Hepatic stellate cell (primary cell): ENCODE data around the gene NRBP1.

Experiments used
- DNase-seq: peaks from one replicate; pipeline ENCODE4 v3.0.0; 2011; ENCODE audit warnings: low spot score

Gene NRBP1

GRCh38 chr2:27428213-27428977, at the start of gene NRBP1:
TSS of gene NRBP1 (plus strand) at chr2:27428631. CDS start at chr2:27433274, 4,643 bp downstream.
- DNase-seq: peak; percentile 94

DNA sequence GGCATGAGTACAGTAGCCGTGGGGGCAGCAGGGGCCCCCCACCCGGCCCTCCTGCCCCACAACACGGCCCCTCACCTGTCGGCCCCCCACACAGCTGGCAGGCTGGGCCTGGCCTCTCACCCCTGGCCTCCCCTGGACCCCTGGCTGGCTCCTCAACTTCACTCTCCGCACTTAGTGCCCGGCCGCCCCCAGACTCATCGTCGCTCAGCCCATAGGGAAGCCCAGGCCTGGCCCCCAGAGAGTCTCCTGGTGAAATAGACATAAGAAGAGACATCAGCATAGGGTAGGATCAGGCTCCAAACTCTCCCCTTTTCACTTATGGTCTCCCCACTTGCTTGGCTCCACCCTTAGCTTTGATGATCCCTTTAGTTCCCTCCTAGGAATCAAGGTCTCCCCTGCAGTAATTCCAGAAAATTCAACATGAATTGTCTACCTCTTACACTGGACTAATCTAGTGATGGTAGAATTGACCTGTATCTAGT, 49.6 kb upstream of the NRBP1 start:
- no peak for DNase-seq

- DNase-seq: no peak
Measured at GRCh38 chr2:27379383-27379835, 49.0 kb upstream of the NRBP1 start.

DNA sequence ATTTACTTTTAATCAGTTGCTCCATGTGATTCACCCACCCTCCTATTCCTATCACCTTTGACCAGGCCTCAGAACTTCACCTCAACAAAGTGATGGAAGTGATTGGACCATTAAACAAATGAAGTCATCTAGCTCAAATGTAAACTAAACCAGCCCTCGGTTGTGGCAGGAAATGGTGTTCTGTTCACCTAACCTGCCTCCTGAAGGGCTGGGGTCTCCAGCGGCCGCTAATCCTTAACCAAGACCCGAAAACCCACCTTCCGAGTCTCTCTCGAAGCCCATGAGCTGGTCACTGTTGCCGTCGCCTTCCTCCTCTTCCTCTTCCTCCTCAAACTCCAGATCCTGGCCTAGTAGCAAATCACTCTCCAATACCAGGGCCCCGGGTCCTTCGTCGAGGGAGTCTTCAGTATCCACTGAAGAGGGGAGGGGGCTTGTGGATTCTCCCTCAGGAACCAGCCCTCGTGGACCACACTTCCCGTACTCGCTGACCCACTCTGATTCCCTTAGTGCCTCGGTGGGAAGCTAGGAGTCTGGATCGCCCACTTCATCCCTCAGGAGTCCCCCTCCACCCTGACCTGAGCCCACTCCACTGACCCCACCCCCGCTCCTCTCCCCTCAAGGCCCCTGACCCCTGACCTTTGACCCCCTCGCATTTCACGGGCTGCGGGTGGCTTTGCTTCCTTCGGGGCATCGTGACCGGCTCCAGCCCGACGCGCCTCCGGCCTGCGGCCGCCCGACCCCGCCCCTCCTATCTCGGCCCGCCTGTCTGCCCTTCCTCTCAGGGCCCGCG, 48.4 kb upstream of the NRBP1 start:
- DNase-seq: peak; percentile 29

DNA sequence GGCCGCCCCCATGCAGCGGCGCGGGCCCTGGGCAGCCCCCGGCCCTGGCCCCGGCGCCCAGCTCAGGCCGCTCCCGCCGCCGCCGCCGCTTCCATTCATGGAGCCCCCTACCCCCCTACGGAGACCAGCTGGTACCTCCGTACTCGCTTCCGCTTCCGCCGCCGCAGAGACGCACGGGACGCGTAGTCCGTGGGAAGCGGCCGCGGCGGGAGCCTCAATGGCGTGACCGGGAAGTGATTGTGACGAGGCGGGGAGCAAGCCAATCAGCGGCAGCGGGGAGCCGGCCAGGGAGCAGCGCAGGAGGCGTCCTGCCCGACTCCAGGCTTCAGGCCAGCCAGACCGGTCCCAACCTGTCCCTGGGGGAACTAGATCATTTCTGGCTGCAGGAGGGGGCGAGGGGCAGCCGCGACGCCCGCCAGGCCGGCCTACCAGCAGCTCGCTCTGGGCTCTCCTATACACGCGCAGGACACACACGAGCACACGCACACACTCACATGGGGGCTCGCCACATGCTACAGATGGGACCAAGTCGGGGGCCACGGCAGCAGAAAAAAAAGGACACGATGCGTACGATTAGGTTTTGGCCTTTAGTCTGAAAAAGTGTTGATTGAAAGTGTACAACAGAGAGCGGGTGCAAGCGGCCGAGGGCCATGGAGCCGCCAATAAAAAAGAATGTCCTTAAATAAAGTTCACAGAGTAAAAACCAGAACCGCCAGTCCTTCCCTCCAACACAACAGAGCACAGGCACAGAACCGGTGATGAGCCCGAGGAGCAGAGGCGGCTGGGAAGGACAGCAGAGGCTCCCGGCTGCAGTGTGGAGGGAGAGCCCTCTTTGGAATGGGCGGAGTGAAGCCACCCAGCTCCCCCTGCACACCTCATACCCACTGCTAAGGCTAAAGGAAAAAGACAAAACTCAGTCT, 47.5 kb upstream of the NRBP1 start, which contains the start of gene ZNF513:
Gene ZNF513 (minus strand): TSS at position 109 of the 920 bp plus-strand sequence. CDS start 208 bp downstream, outside the sequence.
- DNase-seq: peak; percentile 98

- no peak for DNase-seq
Measured at GRCh38 chr2:27381577-27382181, 46.8 kb upstream of the NRBP1 start.

- DNase-seq: no peak
Measured at GRCh38 chr2:27390822-27391679, 37.4 kb upstream of the NRBP1 start.

- no peak for DNase-seq
Measured at GRCh38 chr2:27393225-27393624, 35.2 kb upstream of the NRBP1 start.

DNA sequence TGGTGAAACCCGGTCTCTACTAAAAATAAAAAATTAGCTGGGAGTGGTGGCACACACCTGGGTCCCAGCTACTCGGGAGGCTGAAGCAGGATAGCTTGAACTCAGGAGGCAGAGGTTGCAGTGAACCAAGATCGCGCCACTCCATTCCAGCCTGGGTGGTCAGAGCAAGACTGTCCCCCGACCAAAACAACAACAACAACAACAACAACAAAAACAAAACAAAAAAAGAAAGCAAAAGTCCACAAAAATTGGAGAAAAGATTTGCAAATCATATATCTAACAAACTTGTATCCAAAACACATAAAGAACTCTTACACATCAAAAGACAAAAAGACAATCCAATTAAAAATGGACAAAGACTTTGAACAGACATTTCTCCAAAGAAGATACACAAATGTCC, 29.5 kb upstream of the NRBP1 start:
- DNase-seq: no peak

- DNase-seq: no peak
Measured at GRCh38 chr2:27400348-27401135, 27.9 kb upstream of the NRBP1 start.

- peak; percentile 39 for DNase-seq
Measured at GRCh38 chr2:27407798-27408491, 20.5 kb upstream of the NRBP1 start.

DNA sequence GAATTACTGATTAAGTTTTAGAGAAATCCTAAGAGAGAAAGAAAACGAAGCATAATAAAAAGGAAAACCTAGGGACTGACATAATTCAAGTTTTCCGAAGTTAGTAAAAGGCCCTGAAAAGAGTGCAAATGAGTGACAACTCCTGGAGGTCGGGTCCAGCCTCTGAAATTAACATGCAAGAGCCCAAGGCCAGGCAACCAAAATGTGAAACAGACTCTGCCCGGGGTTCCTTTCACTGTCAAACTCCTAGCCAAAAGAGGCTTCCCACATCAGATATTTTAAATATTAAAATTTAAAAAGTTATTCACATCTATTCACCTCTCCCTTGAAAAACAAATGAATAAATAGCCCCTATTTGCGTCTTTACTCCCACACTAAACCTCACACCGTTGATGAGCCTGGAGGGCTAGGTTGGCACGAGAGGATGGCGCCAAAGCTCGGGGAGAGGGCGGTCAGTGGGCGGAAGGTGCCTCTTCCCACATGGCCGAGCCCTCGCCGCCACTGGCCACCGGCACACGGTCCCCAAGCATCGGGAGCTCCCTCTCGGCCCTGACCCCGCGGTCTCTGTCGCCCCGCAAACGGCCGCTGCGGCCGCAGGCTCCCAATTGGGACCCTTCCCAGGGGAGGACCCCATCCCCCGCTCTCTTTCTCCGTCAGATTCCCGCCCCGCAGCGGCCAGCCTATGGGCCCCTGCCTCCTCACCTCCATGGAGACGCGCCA, 19.7 kb upstream of the NRBP1 start:
- peak; percentile 53 for DNase-seq

- peak; percentile 93 for DNase-seq
Measured at GRCh38 chr2:27409321-27410073, 18.9 kb upstream of the NRBP1 start, which contains the start of gene PPM1G. TSS of gene PPM1G (minus strand) at chr2:27409591. CDS start at chr2:27409422, 169 bp downstream.

DNA sequence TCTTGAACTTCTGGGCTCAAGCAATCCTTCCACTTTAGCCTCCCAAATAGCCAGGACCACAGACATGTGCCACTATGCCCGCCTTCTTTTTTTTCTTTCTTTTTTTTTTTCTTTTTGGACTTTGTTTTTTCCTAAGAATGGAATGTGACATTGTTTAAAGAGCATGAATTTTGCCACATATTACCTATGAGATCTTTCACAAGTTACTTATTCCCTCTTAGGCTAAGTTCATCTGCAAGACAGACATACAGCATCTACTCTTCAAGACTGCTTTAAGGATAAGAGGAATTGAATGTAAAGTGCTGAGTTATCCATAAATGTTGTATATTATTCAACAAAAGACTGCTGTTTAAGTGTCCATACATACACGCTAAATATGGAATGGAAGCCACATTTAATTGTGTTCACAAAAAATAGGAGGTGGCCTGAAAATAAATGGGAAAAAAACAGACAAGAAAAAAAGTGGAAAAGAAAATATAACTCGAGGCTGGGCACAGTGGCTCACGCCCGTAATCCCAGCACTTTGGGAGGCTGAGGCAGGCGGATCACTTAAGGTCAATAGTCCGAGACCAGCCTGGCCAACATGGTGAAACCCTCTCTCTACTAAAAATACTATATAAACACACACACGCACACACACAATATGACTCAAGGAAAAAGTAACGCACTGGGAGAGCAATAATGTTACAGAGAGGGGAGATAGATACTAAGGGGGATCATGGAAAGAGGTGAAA, 15.8 kb upstream of the NRBP1 start:
- no peak for DNase-seq

DNA sequence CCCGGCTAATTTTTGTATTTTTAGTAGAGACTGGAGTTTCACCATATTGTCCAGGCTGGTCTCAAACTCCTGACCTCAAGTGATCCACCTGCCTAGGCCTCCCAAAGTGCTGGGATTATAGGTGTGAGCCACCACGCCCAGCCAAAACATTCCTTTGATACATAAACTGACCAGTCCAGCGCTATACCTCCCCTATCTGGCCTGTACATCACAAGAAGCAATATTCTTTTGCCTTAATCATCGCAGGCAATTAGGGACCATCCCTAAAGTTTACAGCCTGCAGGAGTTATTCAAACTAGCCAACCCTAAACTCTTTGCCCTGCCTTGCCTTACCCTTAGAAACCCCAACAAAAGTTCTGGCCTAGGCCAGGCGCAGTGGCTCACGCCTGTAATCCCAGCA, 12.3 kb upstream of the NRBP1 start:
- DNase-seq: no peak

DNA sequence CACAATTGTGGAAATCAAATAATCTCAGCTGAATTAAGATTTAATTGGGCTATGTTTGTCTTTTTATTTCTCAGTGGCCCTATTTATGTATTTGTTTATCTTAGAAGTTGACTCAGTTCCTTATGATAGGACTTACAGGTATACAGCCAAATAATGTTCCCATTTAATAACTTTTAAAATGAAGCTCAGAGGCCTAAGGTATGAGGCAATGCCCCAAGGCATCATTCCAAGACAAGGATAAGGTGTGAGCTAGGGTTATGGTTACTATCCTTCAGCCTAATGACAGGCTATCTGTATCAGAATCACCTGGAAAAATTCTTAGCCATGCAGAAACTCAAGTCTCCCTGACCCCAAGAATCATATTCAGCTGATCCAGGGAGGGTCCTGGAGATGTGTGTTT, 7.4 kb upstream of the NRBP1 start:
- DNase-seq: no peak
